Medulla oblongata (tissue), 1 donor: ENCODE measurements around the gene GPC5.

Experiments used
- DNase-seq: peaks from one replicate; pipeline ENCODE4 v3.0.0-alpha.2; 2015; ENCODE audit errors: extremely low spot score

GPC5 gene

GRCh38 chr13:92547266-92547665 is 1148.8 kb downstream of the GPC5 start:
- no peak for DNase-seq

- DNase-seq = no peak
Measured at GRCh38 chr13:92549276-92549675, 1150.9 kb downstream of the GPC5 start.

GRCh38 chr13:92553470-92554114 is 1155.2 kb downstream of the GPC5 start:
- no peak for DNase-seq

GRCh38 chr13:92560883-92561282 is 1162.5 kb downstream of the GPC5 start:
- no peak for DNase-seq

- no peak for DNase-seq
Measured at GRCh38 chr13:92564942-92565341, 1166.5 kb downstream of the GPC5 start.

GRCh38 chr13:92566767-92567166 is 1168.3 kb downstream of the GPC5 start:
- no peak for DNase-seq

GRCh38 chr13:92572190-92572589 is 1173.8 kb downstream of the GPC5 start:
- DNase-seq = no peak

GRCh38 chr13:92573467-92574057 is 1175.1 kb downstream of the GPC5 start:
- DNase-seq = peak; percentile 39

GRCh38 chr13:92574499-92574898 is 1176.1 kb downstream of the GPC5 start:
- no peak for DNase-seq

GRCh38 chr13:92575777-92576176 is 1177.4 kb downstream of the GPC5 start:
- DNase-seq = no peak

- no peak for DNase-seq
Measured at GRCh38 chr13:92578358-92578757, 1179.9 kb downstream of the GPC5 start.

- DNase-seq = no peak
Measured at GRCh38 chr13:92589955-92590354, 1191.5 kb downstream of the GPC5 start.

GRCh38 chr13:92590503-92590908 is 1192.1 kb downstream of the GPC5 start:
- DNase-seq = no peak

- DNase-seq = no peak
Measured at GRCh38 chr13:92591117-92591516, 1192.7 kb downstream of the GPC5 start.

GRCh38 chr13:92592757-92593156 is 1194.3 kb downstream of the GPC5 start:
- no peak for DNase-seq

- no peak for DNase-seq
Measured at GRCh38 chr13:92602560-92602959, 1204.1 kb downstream of the GPC5 start.

GRCh38 chr13:92609376-92609775 is 1211.0 kb downstream of the GPC5 start:
- no peak for DNase-seq

GRCh38 chr13:92612892-92613291 is 1214.5 kb downstream of the GPC5 start:
- DNase-seq = no peak

GRCh38 chr13:92613921-92614320 is 1215.5 kb downstream of the GPC5 start:
- DNase-seq = no peak

- no peak for DNase-seq
Measured at GRCh38 chr13:92621985-92622384, 1223.6 kb downstream of the GPC5 start.

- no peak for DNase-seq
Measured at GRCh38 chr13:92622905-92623304, 1224.5 kb downstream of the GPC5 start.

GRCh38 chr13:92626274-92626673 is 1227.9 kb downstream of the GPC5 start:
- no peak for DNase-seq

GRCh38 chr13:92640936-92641335 is 1242.5 kb downstream of the GPC5 start:
- DNase-seq = no peak
